Hepatocyte (in vitro differentiated cells): ENCODE data around the gene PRKAG2. TPM values are rescaled to one million over a fixed set of nuclear protein-coding genes. Genes with fewer than 3 reads are reported as not detected.

Experiments used
- DNase-seq: peaks from one replicate; pipeline ENCODE4 v3.0.0-alpha.2; 2016; ENCODE audit warnings: low spot score
- H2AFZ ChIP-seq: fragments of 200-600 bp; sonication (generic); 2 replicates; pipeline ENCODE4 v1.6.0; 2016; ENCODE audit warnings: antibody characterized with exemption, mild to moderate bottlenecking
- H3K27ac ChIP-seq: fragments of 200-600 bp; sonication (generic); 2 replicates; pipeline ENCODE4 v1.5.1; 2016; ENCODE audit warnings: mild to moderate bottlenecking
- H3K27me3 ChIP-seq: fragments of 200-600 bp; sonication (generic); 2 replicates; pipeline ENCODE4 v1.6.1; 2016
- H3K36me3 ChIP-seq: fragments of 200-600 bp; sonication (generic); replicated peaks from 2 replicates; pipeline ENCODE4 v1.5.1; 2016; ENCODE audit warnings: low read depth; ENCODE audit not compliant: insufficient read depth
- H3K4me1 ChIP-seq: fragments of 200-600 bp; sonication (generic); 2 replicates; pipeline ENCODE4 v1.5.1; 2016; ENCODE audit warnings: mild to moderate bottlenecking, moderate library complexity; ENCODE audit not compliant: insufficient read depth
- H3K4me2 ChIP-seq: fragments of 200-600 bp; sonication (generic); 2 replicates; pipeline ENCODE4 v1.6.0; 2016
- H3K4me3 ChIP-seq: fragments of 200-600 bp; sonication (generic); 2 replicates; pipeline ENCODE4 v1.5.1; 2016; ENCODE audit warnings: mild to moderate bottlenecking
- H3K79me2 ChIP-seq: fragments of 200-600 bp; sonication (generic); 2 replicates; pipeline ENCODE4 v1.6.0; 2017; ENCODE audit warnings: mild to moderate bottlenecking
- H3K9me2 ChIP-seq: fragments of 200-600 bp; sonication (generic); replicated peaks from 2 replicates; pipeline ENCODE4 v1.6.0; 2017; ENCODE audit warnings: mild to moderate bottlenecking; ENCODE audit not compliant: insufficient read depth
- H3K9me3 ChIP-seq: fragments of 200-600 bp; sonication (generic); 2 replicates; pipeline ENCODE4 v1.5.1; 2016; ENCODE audit warnings: low read depth, mild to moderate bottlenecking
- H4K20me1 ChIP-seq: fragments of 200-600 bp; sonication (generic); 2 replicates; pipeline ENCODE4 v1.6.0; 2016; ENCODE audit warnings: mild to moderate bottlenecking; ENCODE audit not compliant: insufficient read depth, poor library complexity, severe bottlenecking
- CTCF ChIP-seq: fragments of 200-600 bp; sonication (generic); IDR thresholded peaks from 2 replicates; pipeline ENCODE4 v1.5.1; 2016; ENCODE audit warnings: antibody characterized with exemption, mild to moderate bottlenecking; ENCODE audit not compliant: poor library complexity
- EZH2 ChIP-seq: fragments of 200-600 bp; sonication (generic); IDR thresholded peaks from 2 replicates; pipeline ENCODE4 v1.6.1; 2016; ENCODE audit warnings: antibody characterized with exemption, mild to moderate bottlenecking, borderline replicate concordance
- EZH2phosphoT487 ChIP-seq: fragments of 200-600 bp; sonication (generic); IDR thresholded peaks from one replicate; pipeline ENCODE4 v1.6.1; 2018; ENCODE audit warnings: antibody characterized with exemption, mild to moderate bottlenecking, low read depth, moderate library complexity; ENCODE audit not compliant: unreplicated experiment, severe bottlenecking
- WGBS: methylation state at CpG from one replicate; pipeline ENCODE4 v1.1.6; 2016; ENCODE audit warnings: low lambda C conversion rate; ENCODE audit errors: missing lambda C conversion rate; 5-methylcytosine and 5-hydroxymethylcytosine counted together
- polyA plus RNA-seq: library from polyadenylated mRNA; unstranded; fragments of >200 nt; fragmentation: Nextera tagmentation; extraction: Ambion mirVana; gene quantifications from 2 replicates; pipeline ENCODE4 v1.2.1, GENCODE V29; 2016
- total RNA-seq: library from RNA; depleted of rRNA; stranded (reverse); fragments of >200 nt; gene quantifications from 2 replicates; pipeline ENCODE4 v1.2.3, GENCODE V29; 2014

Gene PRKAG2
- total and polyA plus RNA-seq, 2 experiments from 2014 or later = 17.8 to 23.4 TPM

GRCh38 chr7:151861881-151862280 is 15.0 kb downstream of the PRKAG2 start:
- WGBS = 95% methylated on average over 9 of the region's 9 CpGs
- Histone ChIP-seq H3K4me1 (no peaks in the 10 kb centered on the region), H3K36me3 (no peaks in the 10 kb centered on the region), H4K20me1 (no peaks in the 10 kb centered on the region), H3K27ac (no peak overlapping the region), H3K4me3 (no peak overlapping the region), H3K27me3 (no peaks in the 10 kb centered on the region), H3K9me3 (no peaks in the 10 kb centered on the region), H3K4me2 (no peak overlapping the region), H3K79me2 (no peaks in the 10 kb centered on the region), H3K9me2 (no peaks in the 10 kb centered on the region), H2AFZ (no peak overlapping the region)
- TF ChIP-seq EZH2phosphoT487 (no peak), EZH2 (no peak), CTCF (no peak)
- DNase-seq = no peak

GRCh38 chr7:151860771-151861170 is 16.1 kb downstream of the PRKAG2 start:
- Histone ChIP-seq H3K4me2 (no peak overlapping the region), H3K27ac (no peak overlapping the region), H3K36me3 (no peaks in the 10 kb centered on the region), H3K9me2 (no peaks in the 10 kb centered on the region), H2AFZ (no peak overlapping the region), H3K27me3 (no peaks in the 10 kb centered on the region), H3K79me2 (no peaks in the 10 kb centered on the region), H3K4me1 (no peaks in the 10 kb centered on the region), H4K20me1 (no peaks in the 10 kb centered on the region), H3K4me3 (no peak overlapping the region), H3K9me3 (no peaks in the 10 kb centered on the region)
- TF ChIP-seq CTCF = no peak
- no peak for TF ChIP-seq EZH2phosphoT487
- TF ChIP-seq EZH2 = no peak
- DNase-seq = no peak
- WGBS = 86% methylated on average over 5 of the region's 5 CpGs

- Histone ChIP-seq H3K36me3 (no peaks in the 10 kb centered on the region), H3K4me2 (no peak overlapping the region), H3K9me2 (no peaks in the 10 kb centered on the region), H3K9me3 (no peaks in the 10 kb centered on the region), H3K27ac (no peak overlapping the region), H3K27me3 (no peaks in the 10 kb centered on the region), H3K79me2 (no peaks in the 10 kb centered on the region), H3K4me3 (no peak overlapping the region), H3K4me1 (no peaks in the 10 kb centered on the region), H4K20me1 (no peaks in the 10 kb centered on the region), H2AFZ (no peak overlapping the region)
- DNase-seq = no peak
- 88% methylated on average over 15 of the region's 15 CpGs for WGBS
- TF ChIP-seq EZH2 (no peak), CTCF (no peak), EZH2phosphoT487 (no peak)
These were observed 16.8 kb downstream of the PRKAG2 start for GRCh38 chr7:151859948-151860685.
